22Rv1 (cell line): ENCODE results near the gene ID4.

Source experiments
- CTCF ChIP-seq: fragments of 450-650 bp; IDR thresholded peaks from 2 replicates; pipeline ENCODE4 v1.5.1; 2017; ENCODE audit warnings: mild to moderate bottlenecking
- ZFX ChIP-seq: fragments of 450-650 bp; IDR thresholded peaks from 2 replicates; pipeline ENCODE4 v1.6.1; 2017; ENCODE audit warnings: antibody characterized with exemption, borderline replicate concordance

- no peak for TF ChIP-seq CTCF
- no peak for TF ChIP-seq ZFX
Measured at GRCh38 chr6:19880066-19880465, 42.9 kb downstream of the ID4 start.
